ENCODE data around the gene CRB1.
A peak's percentile ranks its signal among the peaks of the same experiment; 100 is the strongest.

CRB1 gene

DNA sequence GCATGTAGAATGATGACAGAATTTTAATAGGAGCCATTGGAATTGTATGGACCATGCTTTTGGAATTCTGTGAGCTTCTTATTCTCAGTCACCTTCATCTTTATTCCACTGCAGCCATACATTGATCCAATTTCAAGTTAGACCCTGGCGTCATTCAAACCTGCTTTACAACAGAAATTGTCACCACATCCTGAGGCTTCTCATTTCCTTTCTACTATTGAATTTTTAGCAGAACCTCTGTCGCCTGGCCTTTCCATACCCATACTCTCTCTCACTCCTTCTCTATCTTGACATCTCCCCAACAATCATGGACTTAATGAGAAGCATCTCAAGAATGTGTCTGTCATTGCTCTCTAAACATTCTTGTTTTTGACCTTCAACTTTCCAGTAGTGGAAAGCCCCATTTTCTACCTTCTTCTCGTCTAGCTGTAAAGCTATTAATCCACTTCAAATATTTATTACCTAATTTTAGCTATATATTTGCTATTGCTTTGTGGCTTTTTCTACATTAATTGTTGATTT lies 74.1 kb downstream of the CRB1 start:
- FAIRE-seq (no peak), DNase-seq (ENCODE audit: insufficient read length, low spot score) (no peak)

DNA sequence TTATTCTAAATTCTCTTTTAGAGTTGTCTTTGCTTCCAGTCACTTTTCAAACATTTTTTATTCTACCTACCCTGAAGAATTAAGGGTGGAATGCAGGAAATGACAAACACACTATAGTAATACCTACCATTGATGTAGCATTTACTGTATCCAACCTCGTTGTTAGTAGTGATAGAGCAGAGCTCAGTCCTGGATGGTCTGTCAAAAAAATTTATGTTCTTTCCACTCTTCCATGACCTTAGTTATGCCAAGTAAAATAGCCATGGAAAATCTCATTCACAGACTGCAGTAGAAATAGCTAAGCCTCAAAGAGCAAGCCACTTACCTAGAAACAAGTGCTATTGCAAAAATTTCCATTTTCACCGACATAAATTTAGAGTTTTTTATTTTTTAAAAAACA lies 74.6 kb downstream of the CRB1 start:
- DNase-seq (ENCODE audit: insufficient read length, low spot score) (no peak), FAIRE-seq (no peak)

DNA sequence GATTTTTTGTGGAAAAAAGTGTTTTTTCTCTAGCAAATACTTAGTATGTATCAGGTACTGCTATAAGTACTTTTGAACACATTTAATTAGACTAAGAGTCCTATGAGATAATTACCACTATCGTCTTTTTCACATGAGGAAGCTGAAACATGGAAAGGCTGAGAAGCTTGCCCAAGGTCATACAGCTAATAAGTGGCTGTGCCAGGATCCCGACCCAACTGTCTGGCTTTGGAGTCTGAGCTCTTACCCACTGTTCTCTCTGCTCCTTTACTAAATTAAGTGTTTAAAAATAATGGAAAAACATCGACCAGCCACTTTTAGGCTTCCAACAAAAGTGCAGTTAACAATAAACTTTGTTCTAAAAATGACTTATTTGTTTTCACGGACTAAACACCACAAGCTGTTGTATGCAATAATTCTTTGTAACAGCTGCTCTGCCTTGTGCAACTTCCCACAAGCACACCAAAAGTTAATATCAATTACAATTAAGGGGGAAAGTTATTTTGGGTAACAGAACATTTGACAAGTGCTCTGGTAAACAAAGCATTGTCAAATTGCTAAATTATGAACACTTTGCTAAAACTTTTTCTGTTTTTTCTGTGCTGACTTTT lies 75.7 kb downstream of the CRB1 start:
- no peak for DNase-seq (ENCODE audit: insufficient read length, low spot score)
- FAIRE-seq = no peak

- FAIRE-seq (no peak), DNase-seq (ENCODE audit: insufficient read length, low spot score) (no peak)
These were observed 83.9 kb downstream of the CRB1 start for GRCh38 chr1:197351821-197352440.

- no peak for FAIRE-seq
- no peak for DNase-seq (ENCODE audit: insufficient read length, low spot score)
These were observed 87.4 kb downstream of the CRB1 start for GRCh38 chr1:197355248-197355995.

GRCh38 chr1:197356723-197357533 lies 88.9 kb downstream of the CRB1 start:
- FAIRE-seq (no peak), DNase-seq (ENCODE audit: insufficient read length, low spot score) (peak; percentile 16)

DNA sequence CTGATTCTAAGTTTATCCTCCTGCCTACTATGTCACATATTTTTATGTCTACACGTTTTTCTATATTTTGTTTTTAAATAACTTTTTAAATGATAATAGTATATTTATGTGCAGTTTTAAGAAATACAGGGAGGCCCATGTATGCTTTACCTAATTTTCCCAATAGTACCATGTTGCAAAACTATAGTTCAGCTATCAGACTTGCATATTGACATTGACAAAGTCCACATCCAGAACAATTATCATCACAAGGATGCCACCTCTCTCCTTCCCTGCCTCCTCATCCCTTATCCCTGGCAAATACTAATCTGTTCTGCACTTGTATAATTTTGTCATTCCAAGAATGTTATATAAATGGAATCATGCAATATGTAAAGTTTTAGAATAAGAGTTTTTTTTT lies 90.9 kb downstream of the CRB1 start:
- no peak for DNase-seq (ENCODE audit: insufficient read length, low spot score)
- FAIRE-seq = no peak

DNA sequence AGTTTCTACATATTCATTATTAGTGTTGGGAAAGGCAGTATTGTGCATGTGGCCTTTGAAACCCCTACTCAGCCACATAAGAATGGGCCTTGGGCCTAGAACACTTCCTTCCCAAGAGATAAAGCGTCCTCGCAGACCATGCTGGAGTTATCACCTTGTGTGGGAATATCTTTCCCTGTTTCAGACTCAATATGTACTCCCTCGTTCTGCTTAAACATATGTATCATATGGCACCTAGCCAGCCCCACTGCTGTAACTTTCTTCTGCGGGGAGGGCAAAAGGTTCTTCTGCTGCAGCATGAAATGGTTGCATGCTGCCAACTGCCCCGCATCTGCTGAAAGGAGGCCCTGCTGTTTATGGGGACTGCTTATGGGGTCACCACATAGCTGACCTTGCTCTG lies 92.0 kb downstream of the CRB1 start:
- FAIRE-seq (no peak), DNase-seq (ENCODE audit: insufficient read length, low spot score) (no peak)

DNA sequence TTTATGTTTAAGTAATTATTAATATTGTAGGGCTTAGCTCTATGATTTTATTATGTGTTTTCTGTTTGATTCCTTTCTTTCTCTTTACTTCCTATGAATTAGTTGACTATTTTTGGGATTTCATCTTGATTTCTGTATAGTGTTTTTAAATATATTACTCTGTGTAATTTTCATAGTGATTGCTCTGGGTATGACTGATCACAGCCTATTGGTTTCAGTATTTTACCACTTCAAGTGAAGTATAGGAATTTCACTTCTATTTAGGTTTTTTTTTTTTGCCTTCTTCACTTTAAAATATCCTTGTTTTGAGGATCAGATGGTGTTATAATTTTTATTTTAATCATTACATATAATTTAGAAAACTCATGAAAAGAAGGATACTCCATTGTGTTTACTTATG lies 94.8 kb downstream of the CRB1 start:
- DNase-seq (ENCODE audit: insufficient read length, low spot score) = no peak
- no peak for FAIRE-seq

- no peak for FAIRE-seq
- DNase-seq (ENCODE audit: insufficient read length, low spot score) = no peak
These were observed 95.8 kb downstream of the CRB1 start for GRCh38 chr1:197363855-197364254.

- DNase-seq (ENCODE audit: insufficient read length, low spot score) = no peak
- FAIRE-seq = no peak
These were observed 98.9 kb downstream of the CRB1 start for GRCh38 chr1:197366996-197367395.

DNA sequence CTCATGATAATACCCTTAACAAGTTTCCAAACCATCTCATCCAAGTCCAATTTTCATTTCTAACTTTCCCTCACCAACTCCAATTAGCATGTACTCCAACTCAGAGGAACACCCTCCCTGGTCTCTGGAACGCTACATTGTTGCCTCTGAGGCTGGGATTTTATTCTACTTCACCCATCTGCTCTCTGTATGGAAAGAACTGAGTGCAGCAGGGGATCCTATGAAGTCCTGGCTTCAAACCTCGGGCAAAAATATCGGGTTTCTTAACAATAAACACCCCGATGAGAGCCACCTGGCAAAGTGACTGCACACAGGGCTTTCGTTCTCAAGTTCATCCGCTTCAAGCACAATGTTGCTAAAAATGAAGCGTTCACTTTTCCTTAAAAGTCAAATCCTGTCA lies 99.6 kb downstream of the CRB1 start:
- DNase-seq (ENCODE audit: insufficient read length, low spot score) = no peak
- no peak for FAIRE-seq

- no peak for FAIRE-seq
These were observed 106.4 kb downstream of the CRB1 start for GRCh38 chr1:197374428-197374827.

GRCh38 chr1:197384471-197384870 lies 116.4 kb downstream of the CRB1 start:
- no peak for DNase-seq (ENCODE audit: insufficient read length, low spot score)
- no peak for FAIRE-seq

More at GRCh38 chr1:197374428-197374827, 106.4 kb downstream of the CRB1 start:
- no peak for DNase-seq (ENCODE audit: insufficient read length, low spot score)

- DNase-seq (ENCODE audit: insufficient read length, low spot score) (no peak), FAIRE-seq (no peak)
These were observed 120.7 kb downstream of the CRB1 start for GRCh38 chr1:197388801-197389200.

GRCh38 chr1:197390856-197391255 lies 122.8 kb downstream of the CRB1 start:
- DNase-seq (ENCODE audit: insufficient read length, low spot score) (no peak), FAIRE-seq (no peak)

GRCh38 chr1:197391303-197392226 lies 123.5 kb downstream of the CRB1 start:
- no peak for FAIRE-seq
- no peak for DNase-seq (ENCODE audit: insufficient read length, low spot score)

GRCh38 chr1:197392541-197392940 lies 124.5 kb downstream of the CRB1 start:
- DNase-seq (ENCODE audit: insufficient read length, low spot score) = no peak

DNA sequence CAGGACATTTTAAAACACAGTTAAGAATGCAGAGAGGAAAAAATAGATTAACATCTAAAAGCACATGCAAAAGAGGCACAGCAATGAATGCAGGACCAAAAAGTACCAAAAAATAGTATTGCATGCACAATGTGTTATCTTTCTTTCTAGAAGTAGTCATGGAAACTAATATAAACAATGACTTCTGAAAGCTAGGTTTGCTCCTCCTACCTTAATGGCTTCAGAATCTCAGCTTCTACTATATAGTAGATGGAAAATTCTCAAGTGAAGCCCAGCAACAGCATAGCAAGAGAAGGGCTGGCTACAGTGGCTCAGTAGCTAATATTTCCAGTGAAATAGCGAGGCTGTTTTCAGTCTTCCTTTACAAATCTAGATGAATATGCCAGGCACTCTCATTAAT lies 125.1 kb downstream of the CRB1 start:
- DNase-seq (ENCODE audit: insufficient read length, low spot score) (no peak), FAIRE-seq (no peak)

More at GRCh38 chr1:197392541-197392940, 124.5 kb downstream of the CRB1 start:
- no peak for FAIRE-seq

DNA sequence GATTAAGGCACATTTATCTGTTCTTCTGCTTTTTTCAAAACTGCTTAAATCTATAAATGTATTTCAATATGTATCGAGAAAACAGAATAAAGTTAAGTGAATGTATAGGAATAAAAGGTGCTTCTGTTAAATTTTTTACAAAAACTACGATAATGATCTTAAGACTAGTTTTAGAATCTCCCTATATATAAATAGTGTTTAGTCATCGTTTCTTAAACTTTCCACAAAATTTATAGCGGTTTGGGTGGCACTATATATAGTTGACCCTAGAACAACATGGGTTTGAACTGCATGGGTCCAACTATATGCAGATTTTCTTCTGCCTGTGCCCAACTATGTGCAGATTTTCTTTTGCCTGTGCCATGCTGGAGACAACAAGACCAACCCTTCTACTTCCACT lies 125.7 kb downstream of the CRB1 start:
- FAIRE-seq (no peak), DNase-seq (ENCODE audit: insufficient read length, low spot score) (no peak)

Data from GM19239 (cell line).